Measurements from ENCODE around the gene RHOXF1. TPM values are rescaled to one million over a fixed set of nuclear protein-coding genes. Genes with fewer than 3 reads are reported as not detected.
"Not testable (repeated sequence)": the region's sequence is repeated elsewhere in the genome, so short reads cannot be mapped to it uniquely, and the experiment has no call there.

Gene RHOXF1
- total and polyA plus RNA-seq, 2 donors (not counting 1 experiment from before 2014, with no cell fraction given) = 2.8 TPM; not detected in 1

DNA sequence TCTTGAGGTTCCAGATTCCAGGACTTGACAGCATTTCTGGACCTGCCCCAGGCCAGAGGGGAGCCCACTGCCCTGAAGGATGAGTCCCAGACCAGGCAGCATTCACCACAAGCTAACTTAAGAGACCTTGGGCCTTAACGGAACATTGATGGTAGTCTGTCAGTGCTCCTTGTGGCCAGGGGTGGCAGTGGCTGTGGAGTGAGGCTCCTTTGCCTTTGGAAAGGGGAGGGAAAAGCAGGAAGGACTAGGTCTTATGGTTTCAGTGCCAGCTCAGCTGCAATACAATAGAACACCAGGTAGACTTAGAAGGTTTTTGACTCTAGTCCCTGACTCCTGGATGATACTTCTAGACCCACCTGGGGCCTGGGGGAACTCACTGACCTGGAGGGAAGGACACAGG, 49.5 kb downstream of the RHOXF1 start:
- H3K9me3 ChIP-seq (ENCODE audit: control extremely low read depth in 1 of 3, control insufficient read depth in 2 of 3, insufficient read depth in 1 of 3, low read length in 2 of 3); H3K27ac Mint-ChIP-seq; H3K27me3 ChIP-seq (replicated peaks in 1 of 4; ENCODE audit: control extremely low read depth in 1 of 4, control insufficient read depth in 3 of 4, insufficient read depth in 4 of 4, low read length in 3 of 4); ATAC-seq (ENCODE audit: low read depth); H3K4me2 ChIP-seq (replicated peaks; ENCODE audit: low read depth, low read length, poor library complexity, severe bottlenecking); H3K4me1 ChIP-seq (ENCODE audit: control insufficient read depth in 2 of 2, insufficient read depth in 2 of 2, low read length in 2 of 2); H3K9ac ChIP-seq (ENCODE audit: low read length); CTCF ChIA-PET; POLR2A ChIA-PET; H3K79me2 ChIP-seq (ENCODE audit: control insufficient read depth, insufficient read depth, low read length); H3K9me3 Mint-ChIP-seq (ENCODE audit: insufficient read depth); intact Hi-C loops (cut with micrococcal nuclease); H3K36me3 ChIP-seq (replicated peaks in 1 of 2; ENCODE audit: control extremely low read depth in 1 of 2, control insufficient read depth in 1 of 2, extremely low read depth in 1 of 2, insufficient read depth in 2 of 2, low read length in 1 of 2); H4K20me1 ChIP-seq (ENCODE audit: control insufficient read depth, insufficient read depth, low read length, poor library complexity, severe bottlenecking); H3K4me3 ChIP-seq (ENCODE audit: control extremely low read depth in 1 of 5, extremely low read depth in 1 of 5, insufficient read depth in 1 of 5, low read depth in 2 of 5, low read length in 4 of 5); H3K4me1 Mint-ChIP-seq; H3K27me3 Mint-ChIP-seq; H2AFZ ChIP-seq (ENCODE audit: insufficient read depth, low read depth, low read length, poor library complexity, severe bottlenecking); H3K4me3 Mint-ChIP-seq; DNase-seq; H3K27ac ChIP-seq (ENCODE audit: low read length in 2 of 2): not testable (repeated sequence)
- WGBS (ENCODE audit: insufficient coverage) = no CpG with 5 or more reads among the region's 1 CpG

Other genes with a start within 250 kb of the RHOXF1 start
- 32.1 and 37.2 TPM in 2 replicates for gene RNF113A, start 244.2 kb downstream of the RHOXF1 start, total RNA-seq
- 39.8 and 50.6 TPM in 2 replicates for gene RNF113A, start 244.2 kb downstream of the RHOXF1 start, polyA plus RNA-seq
- gene NDUFA1, start 244.1 kb downstream of the RHOXF1 start, total RNA-seq = 32.8 and 39.5 TPM in 2 replicates
- 29.0 and 49.5 TPM in 2 replicates for gene NDUFA1, start 244.1 kb downstream of the RHOXF1 start, polyA plus RNA-seq
- gene AKAP14, start 220.0 kb downstream of the RHOXF1 start, total RNA-seq = not detected in 2 replicates
- not detected in 2 replicates for gene AKAP14, start 220.0 kb downstream of the RHOXF1 start, polyA plus RNA-seq
- 17.9 TPM in 2 replicates for gene NKAP, start 172.2 kb downstream of the RHOXF1 start, total RNA-seq
- gene NKAP, start 172.2 kb downstream of the RHOXF1 start, polyA plus RNA-seq = 2.3 and 3.6 TPM in 2 replicates
- gene RHOXF2B, start 38.2 kb downstream of the RHOXF1 start, total RNA-seq = not detected in 2 replicates
- gene RHOXF2B, start 38.2 kb downstream of the RHOXF1 start, polyA plus RNA-seq = not detected in 2 replicates
- not detected in 2 replicates for gene RHOXF2, start 42.7 kb upstream of the RHOXF1 start, total RNA-seq
- gene RHOXF2, start 42.7 kb upstream of the RHOXF1 start, polyA plus RNA-seq = not detected in 2 replicates
- gene ZBTB33, start 134.9 kb upstream of the RHOXF1 start, total RNA-seq = 21.6 and 22.0 TPM in 2 replicates
- 4.6 and 7.1 TPM in 2 replicates for gene ZBTB33, start 134.9 kb upstream of the RHOXF1 start, polyA plus RNA-seq
- gene TMEM255A, start 195.5 kb upstream of the RHOXF1 start, total RNA-seq = 0.15 and 0.25 TPM in 2 replicates
- 0.06 TPM in 1 of 2 replicates, not detected in the other for gene TMEM255A, start 195.5 kb upstream of the RHOXF1 start, polyA plus RNA-seq
- not detected in 2 replicates for gene ATP1B4, start 246.2 kb upstream of the RHOXF1 start, total RNA-seq
- not detected in 2 replicates for gene ATP1B4, start 246.2 kb upstream of the RHOXF1 start, polyA plus RNA-seq